Common myeloid progenitor, CD34-positive (primary cell): ENCODE results near the gene CHAF1A.
A peak's percentile ranks its signal among the peaks of the same experiment; 100 is the strongest.

ENCODE experiments used
- CTCF ChIA-PET: fragments of 350-600 bp; sonication (Branson Sonifier 250); formaldehyde crosslinking; loops from one replicate; lab custom pipeline; 2021; ENCODE audit warnings: antibody characterized with exemption; lab: Charles Lee
- POLR2A ChIA-PET: fragments of 350-600 bp; sonication (Branson Sonifier 250); formaldehyde crosslinking; loops from one replicate; lab custom pipeline; 2021; ENCODE audit warnings: antibody characterized with exemption; lab: Charles Lee
- DNase-seq, 3 donors: peaks; one replicate each; pipeline versions ENCODE4 v3.0.0 to v3.0.0-alpha.2; 2013
- H3K27ac ChIP-seq, 2 experiments: 1 replicate in 1 of 2; 2 replicates in 1 of 2; pipeline ENCODE4 v1.7.0; 2013; ENCODE audit warnings: inconsistent platforms in 2 of 2, low read length in 2 of 2, mild to moderate bottlenecking in 2 of 2, low read depth in 1 of 2, moderate library complexity in 1 of 2; ENCODE audit not compliant: severe bottlenecking in 2 of 2, insufficient read depth in 1 of 2, poor library complexity in 1 of 2
- H3K27me3 ChIP-seq, 5 experiments: replicated peaks in 2 of 5; 1 replicate in 3 of 5; 2 replicates in 2 of 5; pipeline versions ENCODE4 v1.6.1 to v1.7.0; 2013; ENCODE audit warnings: low read length in 4 of 5, mild to moderate bottlenecking in 2 of 5, moderate library complexity in 2 of 5, inconsistent platforms in 1 of 5; ENCODE audit not compliant: insufficient read depth in 5 of 5, control insufficient read depth in 4 of 5
- H3K36me3 ChIP-seq, 4 experiments: 1 replicate in 2 of 4; 2 replicates in 2 of 4; pipeline versions ENCODE4 v1.6.1 to v1.7.0; 2013; ENCODE audit warnings: low read length in 3 of 4, control low read depth in 1 of 4, mild to moderate bottlenecking in 1 of 4; ENCODE audit not compliant: control insufficient read depth in 4 of 4, insufficient read depth in 4 of 4
- H3K4me1 ChIP-seq, 4 experiments: 1 replicate in 3 of 4; 2 replicates in 1 of 4; pipeline versions ENCODE4 v1.6.1 to v1.7.1; 2013; ENCODE audit warnings: low read length in 3 of 4, mild to moderate bottlenecking in 3 of 4, control low read depth in 1 of 4, inconsistent platforms in 1 of 4, moderate library complexity in 1 of 4; ENCODE audit not compliant: control insufficient read depth in 4 of 4, insufficient read depth in 4 of 4; ENCODE audit errors: control extremely low read depth in 1 of 4
- H3K4me3 ChIP-seq, 7 experiments: 1 replicate in 4 of 7; 2 replicates in 3 of 7; pipeline versions ENCODE4 v1.5.1 to v1.7.0; 2013; ENCODE audit warnings: mild to moderate bottlenecking in 7 of 7, low read length in 6 of 7, moderate library complexity in 6 of 7, inconsistent platforms in 2 of 7, low read depth in 2 of 7, control low read depth in 1 of 7; ENCODE audit not compliant: insufficient read depth in 4 of 7, control insufficient read depth in 1 of 7; ENCODE audit errors: extremely low read depth in 1 of 7
- H3K9me3 ChIP-seq, 5 experiments: 1 replicate in 4 of 5; 2 replicates in 1 of 5; pipeline versions ENCODE4 v1.6.1 to v1.7.1; 2013; ENCODE audit warnings: low read length in 4 of 5, mild to moderate bottlenecking in 2 of 5, inconsistent platforms in 1 of 5, low read depth in 1 of 5, moderate library complexity in 1 of 5; ENCODE audit not compliant: control insufficient read depth in 4 of 5, insufficient read depth in 2 of 5; ENCODE audit errors: control extremely low read depth in 1 of 5
- WGBS: methylation state at CpG from one replicate; pipeline ENCODE4 v1.1.5; 2013; ENCODE audit not compliant: insufficient coverage; 5-methylcytosine and 5-hydroxymethylcytosine counted together

Gene CHAF1A

DNA sequence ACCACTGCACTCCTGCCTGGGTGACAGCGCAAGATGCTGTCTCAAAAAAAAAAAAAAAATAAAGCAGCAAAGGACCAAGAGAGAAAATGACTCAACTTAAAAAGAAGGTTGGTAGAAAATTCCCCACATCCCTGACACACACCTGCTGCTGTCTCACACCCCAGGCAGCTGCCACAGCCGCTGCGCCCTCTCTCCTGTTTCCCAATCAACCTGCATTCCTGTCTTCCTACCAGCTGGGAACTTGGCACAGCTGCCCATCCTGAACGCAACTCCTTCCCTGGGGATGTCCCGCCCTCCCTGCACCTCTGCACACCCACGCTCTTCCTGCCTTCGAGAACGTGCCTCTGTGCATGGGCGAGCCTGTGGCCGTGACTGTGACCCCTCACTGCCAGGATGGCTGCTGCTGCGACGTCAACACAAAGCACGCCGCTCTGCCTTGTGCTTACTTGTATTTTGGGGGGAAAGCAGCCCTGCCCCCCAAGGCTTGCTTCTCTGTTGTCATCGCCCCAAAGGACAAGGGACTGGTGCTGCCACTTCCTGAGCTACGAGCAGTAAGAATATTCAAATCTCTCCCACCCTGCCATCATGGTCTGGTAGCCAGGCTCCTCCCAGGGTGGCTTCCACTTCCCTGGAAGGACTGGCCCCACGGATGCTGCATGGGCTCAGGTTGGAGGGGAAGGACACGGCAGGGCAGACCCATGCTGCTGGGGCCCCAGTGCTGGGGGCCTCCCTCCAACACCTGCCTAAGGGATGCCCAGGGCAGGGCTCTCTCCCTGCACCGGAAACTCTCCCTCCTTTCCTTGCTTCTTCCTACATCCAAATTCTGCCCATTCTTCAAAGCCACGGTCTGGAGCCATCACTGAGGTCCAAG is 22.8 kb upstream of the CHAF1A start:
- Histone ChIP-seq H3K27ac (no peak overlapping the region), H3K27me3 (no peaks in the 10 kb centered on the region), H3K36me3 (peaks cover 0 to 26% (median 11%) of the 10 kb centered on the region in 4 experiments), H3K4me1 (peaks cover 3 to 39% (median 33%) of the 10 kb centered on the region in 4 experiments), H3K9me3 (no peaks in the 10 kb centered on the region), H3K4me3 (peak overlapping the region in 2 of 7 experiments; percentile 46 to 65)
- CTCF ChIA-PET = interaction anchor here (1.4 kb wide), 1 partner anchor 9 kb away, joined by 4 read pairs; no protein-coding TSS in a partner anchor
- no peak for DNase-seq
- 75% methylated on average over 17 of the region's 20 CpGs for WGBS
- POLR2A ChIA-PET = interaction anchor here (0.6 to 1.8 kb wide), 4 partner anchors 12 to 1310 kb away, joined by 3 to 6 read pairs (median 4); no protein-coding TSS in a partner anchor

DNA sequence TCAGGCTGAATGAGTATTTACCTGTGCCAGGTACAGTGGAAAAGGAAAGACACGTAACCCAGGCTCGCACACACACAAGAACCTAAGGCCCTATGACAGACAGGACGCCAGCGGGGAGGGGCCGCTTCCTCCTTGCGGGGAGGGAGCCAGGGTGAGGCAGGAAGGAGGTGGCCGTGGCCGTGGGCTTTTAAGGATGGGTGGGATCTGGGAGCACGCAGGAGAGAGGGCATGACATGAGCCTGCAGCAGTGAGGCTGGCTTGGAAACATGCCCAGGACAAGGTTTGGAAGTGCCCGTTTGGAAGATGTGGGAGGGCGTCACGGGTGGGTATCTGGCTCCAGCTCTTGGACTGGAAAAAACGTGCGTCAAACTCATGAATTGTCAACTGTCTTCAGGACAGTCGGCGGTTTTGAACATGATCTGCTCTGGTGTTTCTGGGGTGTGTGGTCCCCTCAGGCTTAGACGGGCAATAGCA is 22.1 kb upstream of the CHAF1A start:
- POLR2A ChIA-PET = interaction anchor here (0.9 to 1.8 kb wide), 3 partner anchors 11 to 189 kb away, joined by 3 to 6 read pairs (median 3); no protein-coding TSS in a partner anchor

GRCh38 chr19:4385291-4386040 is 17.0 kb upstream of the CHAF1A start:
- Histone ChIP-seq H3K27ac (no peak overlapping the region), H3K27me3 (no peaks in the 10 kb centered on the region), H3K9me3 (no peaks in the 10 kb centered on the region), H3K4me1 (peaks cover 3 to 24% (median 14%) of the 10 kb centered on the region in 4 experiments), H3K4me3 (no peak overlapping the region), H3K36me3 (peaks cover 0 to 45% (median 20%) of the 10 kb centered on the region in 4 experiments)
- ChIA-PET POLR2A (interaction anchor here (0.6 kb wide), 1 partner anchor 92 kb away, joined by 3 read pairs; no protein-coding TSS in a partner anchor), CTCF (interaction anchor here (0.8 to 1.9 kb wide), 4 partner anchors 9 to 22 kb away, joined by 3 to 12 read pairs (median 4); partner anchors contain the start of gene SH3GL1)
- DNase-seq = no peak
- WGBS = 93% methylated on average over 14 of the region's 15 CpGs

More for the DNA sequence above, 22.1 kb upstream of the CHAF1A start:
- peak; percentile 32 to 73 (median 64) for DNase-seq
- CTCF ChIA-PET = interaction anchor here (1.0 to 1.4 kb wide), 2 partner anchors 10 to 11 kb away, joined by 4 to 6 read pairs; no protein-coding TSS in a partner anchor
- no peaks in the 10 kb centered on the region for H3K27me3 ChIP-seq
- H3K4me3 ChIP-seq = peak overlapping the region in 4 of 7 experiments; percentile 21 to 65 (median 48)
- WGBS = 4% methylated on average over 12 of the region's 17 CpGs
- no peak overlapping the region for H3K27ac ChIP-seq
- H3K36me3 ChIP-seq = peaks cover 0 to 32% (median 12%) of the 10 kb centered on the region in 4 experiments
- no peaks in the 10 kb centered on the region for H3K9me3 ChIP-seq
- H3K4me1 ChIP-seq = peaks cover 3 to 32% (median 27%) of the 10 kb centered on the region in 4 experiments

DNA sequence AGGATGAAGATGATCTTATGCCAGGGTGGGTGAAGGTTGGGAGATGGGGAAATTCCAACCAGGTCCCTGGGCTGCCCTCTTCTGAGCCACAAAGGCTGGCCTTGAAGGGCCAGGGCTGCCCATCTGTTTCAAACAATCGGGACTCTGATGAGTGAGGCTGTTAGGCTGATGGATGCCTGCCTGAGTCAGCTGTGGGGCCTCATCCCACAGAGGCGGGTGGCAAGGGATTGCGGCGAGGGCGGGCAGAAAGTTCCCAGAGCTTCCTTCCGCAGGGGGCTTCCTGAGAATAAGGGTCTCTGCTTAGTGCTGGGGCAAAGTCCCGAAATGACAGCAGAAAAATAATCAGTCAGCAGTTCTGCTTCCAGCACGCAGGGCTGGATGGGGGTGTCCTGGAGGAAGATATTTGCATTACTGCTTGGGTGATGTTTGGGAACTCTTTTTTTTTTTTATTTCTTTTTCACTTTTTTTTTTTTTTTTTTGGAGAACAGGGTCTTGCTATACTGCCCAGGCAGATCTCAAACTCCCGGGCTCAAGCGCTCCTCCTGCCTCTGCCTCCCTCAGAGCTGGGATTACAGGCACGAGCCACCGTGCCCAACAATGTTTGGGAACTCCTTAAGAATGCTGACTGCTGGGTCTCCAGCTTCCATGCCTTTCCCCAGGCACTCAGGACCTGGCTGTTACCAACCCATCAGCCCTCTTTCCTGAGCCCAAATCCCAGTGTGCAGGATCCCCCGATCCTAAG is 16.2 kb upstream of the CHAF1A start:
- Histone ChIP-seq H3K4me3 (no peak overlapping the region), H3K27ac (no peak overlapping the region), H3K9me3 (no peaks in the 10 kb centered on the region), H3K27me3 (no peaks in the 10 kb centered on the region), H3K36me3 (peaks cover 0 to 47% (median 20%) of the 10 kb centered on the region in 4 experiments), H3K4me1 (peaks cover 0 to 25% (median 16%) of the 10 kb centered on the region in 4 experiments)
- POLR2A ChIA-PET = no interaction called here
- WGBS = 97% methylated on average over 10 of the region's 13 CpGs
- DNase-seq = no peak
- CTCF ChIA-PET = interaction anchor here (1.6 to 1.9 kb wide), 3 partner anchors 8 to 14 kb away, joined by 4 to 12 read pairs (median 5); partner anchors contain the start of gene SH3GL1

DNA sequence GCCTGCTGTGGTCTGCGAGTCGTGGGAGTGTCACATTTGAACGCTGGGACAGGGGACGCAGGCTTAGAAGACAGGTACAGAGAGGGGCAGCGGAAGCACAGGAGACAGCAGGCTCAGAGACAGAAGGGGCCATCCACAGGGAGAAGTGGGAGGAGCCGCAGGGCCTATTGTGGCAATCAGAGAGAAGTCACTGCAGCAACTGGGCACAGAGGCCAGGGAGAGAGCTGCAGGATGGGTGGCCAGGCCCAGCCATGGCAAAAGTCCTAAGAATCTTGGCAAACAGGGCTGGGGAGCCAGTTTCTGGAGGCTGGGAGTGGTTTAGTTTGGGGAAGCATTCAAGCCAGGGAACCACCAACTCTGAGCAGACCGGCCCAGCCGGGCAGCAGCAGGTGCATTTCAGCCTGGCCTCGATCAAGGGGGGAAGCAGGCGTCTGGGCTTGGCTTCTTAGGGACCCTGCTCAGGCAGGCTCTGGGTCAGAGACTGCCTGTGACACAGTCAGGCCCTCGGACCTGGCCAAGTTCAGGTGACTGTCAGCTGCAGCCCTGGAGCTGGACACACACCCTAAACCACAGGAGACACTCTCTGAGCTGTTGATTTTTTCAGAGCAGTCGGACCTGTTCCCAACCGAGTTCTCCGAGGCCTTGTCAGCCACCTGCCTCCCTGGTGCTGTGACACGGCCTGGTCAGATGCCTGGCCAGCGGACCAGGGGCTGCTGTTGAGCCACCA is 13.9 kb upstream of the CHAF1A start:
- H3K36me3 ChIP-seq = peaks cover 0 to 53% (median 19%) of the 10 kb centered on the region in 4 experiments
- peaks cover 0 to 37% (median 23%) of the 10 kb centered on the region in 4 experiments for H3K4me1 ChIP-seq
- no peak for DNase-seq
- ChIA-PET POLR2A (no interaction called here), CTCF (interaction anchor here (0.8 to 2.5 kb wide), 6 partner anchors 10 to 46 kb away, joined by 3 to 7 read pairs (median 4); partner anchors contain the start of genes CHAF1A and SH3GL1)
- H3K27me3 ChIP-seq = no peaks in the 10 kb centered on the region
- H3K27ac ChIP-seq = no peak overlapping the region
- H3K9me3 ChIP-seq = no peaks in the 10 kb centered on the region
- WGBS = over 99% methylated on average over 16 of the region's 16 CpGs
- H3K4me3 ChIP-seq = no peak overlapping the region

- Histone ChIP-seq H3K36me3 (peaks cover 0 to 48% (median 15%) of the 10 kb centered on the region in 4 experiments), H3K9me3 (no peaks in the 10 kb centered on the region), H3K27ac (no peak overlapping the region), H3K4me1 (peaks cover 0 to 37% (median 23%) of the 10 kb centered on the region in 4 experiments), H3K4me3 (no peak overlapping the region), H3K27me3 (no peaks in the 10 kb centered on the region)
- 95% methylated on average over 8 of the region's 9 CpGs for WGBS
- ChIA-PET POLR2A (no interaction called here), CTCF (interaction anchor here (0.9 to 2.5 kb wide), 4 partner anchors 11 to 19 kb away, joined by 3 to 7 read pairs (median 6); partner anchors contain the start of genes CHAF1A and SH3GL1)
- DNase-seq = no peak
These were observed 13.4 kb upstream of the CHAF1A start for GRCh38 chr19:4389064-4389375.
